GM23248 (cell line): Measurements from ENCODE around the gene GHRL. TPM values are rescaled to one million over a fixed set of nuclear protein-coding genes. Genes with fewer than 3 reads are reported as not detected.
A peak's percentile ranks its signal among the peaks of the same experiment; 100 is the strongest.

Experiments
- DNase-seq: peaks from one replicate; pipeline ENCODE4 v3.0.0-alpha.2; 2015
- H2AFZ ChIP-seq: fragments of 200-600 bp; sonication (generic); 2 replicates; pipeline ENCODE4 v1.6.1; 2016; ENCODE audit warnings: antibody characterized with exemption
- H3F3A ChIP-seq: fragments of 200-600 bp; sonication (generic); 2 replicates; pipeline ENCODE4 v1.6.1; 2016; ENCODE audit warnings: mild to moderate bottlenecking, antibody characterized with exemption, mixed run types; ENCODE audit not compliant: insufficient read depth
- H3K27ac ChIP-seq: fragments of 200-600 bp; sonication (generic); 2 replicates; pipeline ENCODE4 v1.5.1; 2016; ENCODE audit warnings: mild to moderate bottlenecking
- H3K27me3 ChIP-seq: fragments of 200-600 bp; sonication (generic); replicated peaks from 2 replicates; pipeline ENCODE4 v1.6.1; 2016; ENCODE audit warnings: mild to moderate bottlenecking; ENCODE audit not compliant: insufficient read depth
- H3K36me3 ChIP-seq: fragments of 200-600 bp; sonication (generic); 2 replicates; pipeline ENCODE4 v1.6.1; 2016; ENCODE audit warnings: low read depth, mild to moderate bottlenecking
- H3K4me1 ChIP-seq: fragments of 200-600 bp; sonication (generic); 2 replicates; pipeline ENCODE4 v1.6.1; 2016; ENCODE audit warnings: mild to moderate bottlenecking; ENCODE audit not compliant: insufficient read depth
- H3K4me2 ChIP-seq: fragments of 200-600 bp; sonication (generic); one replicate; pipeline ENCODE4 v1.6.1; 2016; ENCODE audit warnings: mild to moderate bottlenecking; ENCODE audit not compliant: unreplicated experiment
- H3K4me3 ChIP-seq: fragments of 200-600 bp; sonication (generic); 2 replicates; pipeline ENCODE4 v1.5.1; 2016; ENCODE audit warnings: mild to moderate bottlenecking
- H3K79me2 ChIP-seq: fragments of 200-600 bp; sonication (generic); 2 replicates; pipeline ENCODE4 v1.6.1; 2016; ENCODE audit warnings: mild to moderate bottlenecking; ENCODE audit not compliant: insufficient read depth
- H3K9ac ChIP-seq: fragments of 200-600 bp; sonication (generic); 2 replicates; pipeline ENCODE4 v1.6.1; 2016; ENCODE audit warnings: mild to moderate bottlenecking
- H3K9me2 ChIP-seq: fragments of 200-600 bp; sonication (generic); 2 replicates; pipeline ENCODE4 v1.6.1; 2016; ENCODE audit warnings: mixed run types, mild to moderate bottlenecking, moderate library complexity; ENCODE audit not compliant: insufficient read depth
- H3K9me3 ChIP-seq: fragments of 200-600 bp; sonication (generic); one replicate; pipeline ENCODE4 v1.6.1; 2017; ENCODE audit warnings: low read depth
- H4K20me1 ChIP-seq: fragments of 200-600 bp; sonication (generic); 2 replicates; pipeline ENCODE4 v1.6.0; 2016; ENCODE audit not compliant: insufficient read depth
- EZH2 ChIP-seq: fragments of 200-600 bp; sonication (generic); IDR thresholded peaks from 2 replicates; pipeline ENCODE4 v1.6.1; 2018; ENCODE audit warnings: antibody characterized with exemption, mild to moderate bottlenecking; ENCODE audit not compliant: insufficient read depth, poor library complexity, severe bottlenecking
- EZH2phosphoT487 ChIP-seq: fragments of 200-600 bp; sonication (generic); IDR thresholded peaks from 2 replicates; pipeline ENCODE4 v1.6.1; 2018; ENCODE audit warnings: antibody characterized with exemption, moderate library complexity, mild to moderate bottlenecking, low read depth; ENCODE audit not compliant: insufficient read depth
- WGBS, 2 experiments: methylation state at CpG; one replicate each; pipeline ENCODE4 v1.1.6; 2015 to 2017; ENCODE audit warnings: low lambda C conversion rate in 2 of 2, low coverage in 1 of 2; ENCODE audit errors: missing lambda C conversion rate in 2 of 2; 5-methylcytosine and 5-hydroxymethylcytosine counted together
- in situ Hi-C: fragments of 300-500 bp; cut with MboI; formaldehyde crosslinking; loops from 2 replicates; pipeline ENCODE4 v1.15.0; 2020
- polyA plus RNA-seq: library from polyadenylated mRNA; unstranded; fragments of >200 nt; fragmentation: Nextera tagmentation; extraction: Ambion mirVana; gene quantifications from 2 replicates; pipeline ENCODE4 v1.2.1, GENCODE V29; 2016
- total RNA-seq: library from RNA; depleted of rRNA; stranded (reverse); fragments of >200 nt; shearing (Covaris generic); gene quantifications from 2 replicates; pipeline ENCODE4 v1.2.3, GENCODE V29; 2014

The GHRL gene
- total and polyA plus RNA-seq, 2 experiments from 2014 or later, result 0.71 TPM; not detected in 1

DNA sequence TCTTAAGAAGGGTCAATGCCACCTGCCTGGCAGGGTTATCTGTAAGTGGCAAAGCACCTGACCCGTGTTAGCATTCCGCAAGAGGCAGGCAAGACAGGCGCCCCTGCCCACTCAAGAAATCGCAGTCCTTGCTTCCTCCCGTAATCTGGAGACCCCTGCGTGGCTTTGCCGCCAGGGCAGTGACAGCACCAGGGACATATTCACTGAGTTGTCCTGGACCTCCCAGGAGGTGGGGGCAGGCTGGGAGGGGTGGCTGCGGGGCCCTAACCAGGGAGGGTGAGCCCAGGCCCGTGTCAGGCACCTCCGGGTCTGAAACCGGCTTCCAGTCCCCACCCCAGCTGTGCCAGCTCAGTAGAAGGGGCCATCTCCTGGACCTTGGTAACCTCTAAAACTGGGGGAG lies 44.0 kb upstream of the GHRL start:
- H3K4me2 ChIP-seq, result no peak overlapping the region
- TF ChIP-seq EZH2phosphoT487 (no peak), EZH2 (no peak)
- 72% methylated on average over 11 of the region's 11 CpGs for WGBS, 2 experiments
- H3K27me3 ChIP-seq, result peaks cover 21% of the 10 kb centered on the region
- no peak overlapping the region for H3K4me3 ChIP-seq
- H3K9ac ChIP-seq, result no peak overlapping the region
- no peaks in the 10 kb centered on the region for H3F3A ChIP-seq
- H4K20me1 ChIP-seq, result no peaks in the 10 kb centered on the region
- no peaks in the 10 kb centered on the region for H3K9me3 ChIP-seq
- no peaks in the 10 kb centered on the region for H3K9me2 ChIP-seq
- no peak for DNase-seq
- no peak overlapping the region for H3K27ac ChIP-seq
- H3K36me3 ChIP-seq, result no peaks in the 10 kb centered on the region
- H2AFZ ChIP-seq, result no peak overlapping the region
- no peaks in the 10 kb centered on the region for H3K79me2 ChIP-seq
- no peaks in the 10 kb centered on the region for H3K4me1 ChIP-seq
- in situ Hi-C loops, result no loop called here

DNA sequence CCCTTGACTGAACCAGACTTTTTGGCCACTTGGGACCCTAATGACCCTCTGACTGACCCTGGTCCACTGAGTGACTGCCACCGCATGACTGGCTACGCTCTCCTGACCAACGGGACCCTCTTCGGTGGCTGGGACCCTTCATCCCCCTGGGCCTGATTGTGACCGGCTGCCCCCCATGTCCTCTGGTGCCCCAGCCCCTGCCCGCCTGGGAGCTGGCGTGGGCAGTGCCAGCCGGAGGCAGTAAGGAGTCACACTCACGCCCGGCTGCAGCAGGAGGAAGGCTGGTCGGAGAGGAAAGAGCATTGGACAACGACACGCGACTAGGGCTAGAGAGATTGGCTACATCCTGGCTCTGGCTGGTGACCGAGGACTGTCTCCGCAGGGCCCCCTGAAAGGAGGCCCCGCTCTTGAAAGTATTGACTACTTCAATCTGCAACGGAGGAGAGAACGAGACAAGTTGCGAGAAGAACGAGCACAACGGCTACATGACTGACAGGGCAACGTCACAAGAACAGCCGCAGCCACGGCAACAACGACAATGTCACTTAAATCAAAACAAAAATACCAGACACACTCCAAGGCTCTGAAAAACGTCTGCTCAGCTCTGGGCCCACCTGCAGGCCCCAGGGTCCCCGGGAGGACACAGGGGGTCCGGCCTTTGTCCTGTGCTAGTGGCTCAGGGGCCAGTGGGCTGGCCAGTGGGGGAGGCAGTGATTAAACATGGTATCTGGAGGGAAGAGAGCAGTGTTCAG lies 43.3 kb upstream of the GHRL start:
- H3K79me2 ChIP-seq, result no peaks in the 10 kb centered on the region
- in situ Hi-C loops, result no loop called here
- no peaks in the 10 kb centered on the region for H3K9me3 ChIP-seq
- no peaks in the 10 kb centered on the region for H3K9me2 ChIP-seq
- no peak overlapping the region for H3K27ac ChIP-seq
- no peak overlapping the region for H3K4me2 ChIP-seq
- H3K4me3 ChIP-seq, result no peak overlapping the region
- peaks cover 25% of the 10 kb centered on the region for H3K27me3 ChIP-seq
- DNase-seq, result no peak
- 67 to 73% methylated on average over 20 to 29 of the region's 29 CpGs for WGBS, 2 experiments
- no peak overlapping the region for H3K9ac ChIP-seq
- TF ChIP-seq EZH2 (no peak), EZH2phosphoT487 (no peak)
- no peaks in the 10 kb centered on the region for H4K20me1 ChIP-seq
- H3K36me3 ChIP-seq, result no peaks in the 10 kb centered on the region
- no peaks in the 10 kb centered on the region for H3F3A ChIP-seq
- no peak overlapping the region for H2AFZ ChIP-seq
- no peaks in the 10 kb centered on the region for H3K4me1 ChIP-seq

- Histone ChIP-seq H3K9me3 (no peaks in the 10 kb centered on the region), H3K27ac (no peak overlapping the region), H3K9me2 (no peaks in the 10 kb centered on the region), H3K4me2 (no peak overlapping the region), H3K4me3 (no peak overlapping the region), H3K27me3 (peaks cover 32% of the 10 kb centered on the region), H3K4me1 (no peaks in the 10 kb centered on the region), H3K79me2 (no peaks in the 10 kb centered on the region), H3K9ac (no peak overlapping the region), H4K20me1 (no peaks in the 10 kb centered on the region), H3K36me3 (no peaks in the 10 kb centered on the region), H2AFZ (no peak overlapping the region), H3F3A (no peaks in the 10 kb centered on the region)
- in situ Hi-C loops, result no loop called here
- no peak for DNase-seq
- no peak for TF ChIP-seq EZH2phosphoT487
- TF ChIP-seq EZH2, result no peak
- WGBS, 2 experiments, result 36 to 46% methylated on average over 4 of the region's 4 CpGs
These were observed 42.5 kb upstream of the GHRL start for GRCh38 chr3:10335190-10335738.

DNA sequence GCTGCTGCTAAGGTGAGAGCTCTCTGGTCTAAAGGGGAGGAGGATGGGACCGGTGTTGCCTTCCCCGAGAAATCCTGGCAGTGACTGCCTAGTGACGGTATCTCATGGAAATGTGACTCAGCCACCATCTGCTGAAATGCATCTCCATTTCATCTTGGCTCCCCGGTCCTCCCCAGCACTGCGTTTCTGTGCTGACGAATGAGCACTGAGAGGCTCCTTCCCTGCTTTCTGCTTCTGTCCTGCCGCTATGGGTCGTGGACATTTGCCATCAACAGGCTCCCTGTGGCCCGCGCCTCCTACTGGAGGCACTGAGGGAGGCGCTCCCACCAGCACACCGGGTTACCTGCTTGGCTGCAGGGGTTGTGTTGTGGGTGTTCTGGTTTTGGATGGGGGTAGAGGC lies 41.7 kb upstream of the GHRL start:
- Histone ChIP-seq H3K27ac (no peak overlapping the region), H3K9ac (no peak overlapping the region), H3K9me2 (no peaks in the 10 kb centered on the region), H3K36me3 (no peaks in the 10 kb centered on the region), H3K9me3 (no peaks in the 10 kb centered on the region), H3K27me3 (peaks cover 33% of the 10 kb centered on the region), H3K4me3 (no peak overlapping the region), H2AFZ (no peak overlapping the region), H3K79me2 (no peaks in the 10 kb centered on the region), H4K20me1 (no peaks in the 10 kb centered on the region), H3K4me2 (no peak overlapping the region), H3K4me1 (no peaks in the 10 kb centered on the region), H3F3A (no peaks in the 10 kb centered on the region)
- 56% methylated on average over 12 of the region's 12 CpGs for WGBS, 2 experiments
- in situ Hi-C loops, result no loop called here
- DNase-seq, result peak; percentile 80
- TF ChIP-seq EZH2 (no peak), EZH2phosphoT487 (no peak)
